Measurements from ENCODE around the gene ARL4A.

ARL4A gene

GRCh38 chr7:12683678-12684585, 3.5 kb upstream of the ARL4A start:
- TF ChIP-seq, protein P1, sequence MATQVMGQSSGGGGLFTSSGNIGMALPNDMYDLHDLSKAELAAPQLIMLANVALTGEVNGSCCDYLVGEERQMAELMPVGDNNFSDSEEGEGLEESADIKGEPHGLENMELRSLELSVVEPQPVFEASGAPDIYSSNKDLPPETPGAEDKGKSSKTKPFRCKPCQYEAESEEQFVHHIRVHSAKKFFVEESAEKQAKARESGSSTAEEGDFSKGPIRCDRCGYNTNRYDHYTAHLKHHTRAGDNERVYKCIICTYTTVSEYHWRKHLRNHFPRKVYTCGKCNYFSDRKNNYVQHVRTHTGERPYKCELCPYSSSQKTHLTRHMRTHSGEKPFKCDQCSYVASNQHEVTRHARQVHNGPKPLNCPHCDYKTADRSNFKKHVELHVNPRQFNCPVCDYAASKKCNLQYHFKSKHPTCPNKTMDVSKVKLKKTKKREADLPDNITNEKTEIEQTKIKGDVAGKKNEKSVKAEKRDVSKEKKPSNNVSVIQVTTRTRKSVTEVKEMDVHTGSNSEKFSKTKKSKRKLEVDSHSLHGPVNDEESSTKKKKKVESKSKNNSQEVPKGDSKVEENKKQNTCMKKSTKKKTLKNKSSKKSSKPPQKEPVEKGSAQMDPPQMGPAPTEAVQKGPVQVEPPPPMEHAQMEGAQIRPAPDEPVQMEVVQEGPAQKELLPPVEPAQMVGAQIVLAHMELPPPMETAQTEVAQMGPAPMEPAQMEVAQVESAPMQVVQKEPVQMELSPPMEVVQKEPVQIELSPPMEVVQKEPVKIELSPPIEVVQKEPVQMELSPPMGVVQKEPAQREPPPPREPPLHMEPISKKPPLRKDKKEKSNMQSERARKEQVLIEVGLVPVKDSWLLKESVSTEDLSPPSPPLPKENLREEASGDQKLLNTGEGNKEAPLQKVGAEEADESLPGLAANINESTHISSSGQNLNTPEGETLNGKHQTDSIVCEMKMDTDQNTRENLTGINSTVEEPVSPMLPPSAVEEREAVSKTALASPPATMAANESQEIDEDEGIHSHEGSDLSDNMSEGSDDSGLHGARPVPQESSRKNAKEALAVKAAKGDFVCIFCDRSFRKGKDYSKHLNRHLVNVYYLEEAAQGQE (IDR thresholded peaks at IDR 0.05; ENCODE audit: insufficient read depth in 1 of 2, low read depth in 2 of 2, low read length in 2 of 2) = no peak
- TF ChIP-seq SIN3A (IDR thresholded peaks at IDR 0.05; ENCODE audit: borderline replicate concordance, insufficient read depth, low read length) = no peak
- no peak for TF ChIP-seq POLR2AphosphoS5 (IDR thresholded peaks at IDR 0.05; ENCODE audit: low read depth, low read length)
- no peak for TF ChIP-seq TAF1 (IDR thresholded peaks at IDR 0.05; ENCODE audit: borderline replicate concordance, insufficient read depth, low read length)
- TF ChIP-seq FOXP2 (optimal IDR thresholded peaks at IDR 0.05; ENCODE audit: borderline replicate concordance, extremely low read depth, extremely low read length, insufficient read depth) = no peak

- TF ChIP-seq FOXP2 (optimal IDR thresholded peaks at IDR 0.05; ENCODE audit: borderline replicate concordance, extremely low read depth, extremely low read length, insufficient read depth) = no peak
- TF ChIP-seq POLR2AphosphoS5 (IDR thresholded peaks at IDR 0.05; ENCODE audit: low read depth, low read length) = no peak
- no peak for TF ChIP-seq SIN3A (IDR thresholded peaks at IDR 0.05; ENCODE audit: borderline replicate concordance, insufficient read depth, low read length)
These were observed 2.7 kb upstream of the ARL4A start for GRCh38 chr7:12684733-12685132.

- no peak for TF ChIP-seq SIN3A (IDR thresholded peaks at IDR 0.05; ENCODE audit: borderline replicate concordance, insufficient read depth, low read length)
- no peak for TF ChIP-seq FOXP2 (optimal IDR thresholded peaks at IDR 0.05; ENCODE audit: borderline replicate concordance, extremely low read depth, extremely low read length, insufficient read depth)
- TF ChIP-seq POLR2AphosphoS5 (IDR thresholded peaks at IDR 0.05; ENCODE audit: low read depth, low read length) = no peak
- TF ChIP-seq TAF1 (IDR thresholded peaks at IDR 0.05; ENCODE audit: borderline replicate concordance, insufficient read depth, low read length) = no peak
- TF ChIP-seq, protein P1 (IDR thresholded peaks at IDR 0.05; ENCODE audit: insufficient read depth in 1 of 2, low read depth in 2 of 2, low read length in 2 of 2) = no peak
These were observed 1.9 kb upstream of the ARL4A start for GRCh38 chr7:12685550-12685949.

GRCh38 chr7:12686234-12686890, 1.1 kb upstream of the ARL4A start:
- 0 out of 2 replicates have a peak, but pooled peaks have one; percentile 53 for TF ChIP-seq SIN3A (IDR thresholded peaks at IDR 0.05; ENCODE audit: borderline replicate concordance, insufficient read depth, low read length)
- TF ChIP-seq TAF1 (IDR thresholded peaks at IDR 0.05; ENCODE audit: borderline replicate concordance, insufficient read depth, low read length) = no peak
- peak; percentile 39 for TF ChIP-seq FOXP2 (optimal IDR thresholded peaks at IDR 0.05; ENCODE audit: borderline replicate concordance, extremely low read depth, extremely low read length, insufficient read depth)
- TF ChIP-seq, protein P1 (IDR thresholded peaks at IDR 0.05; ENCODE audit: insufficient read depth in 1 of 2, low read depth in 2 of 2, low read length in 2 of 2) = no peak
- no peak for TF ChIP-seq POLR2AphosphoS5 (IDR thresholded peaks at IDR 0.05; ENCODE audit: low read depth, low read length)

- no peak for TF ChIP-seq POLR2AphosphoS5 (IDR thresholded peaks at IDR 0.05; ENCODE audit: low read depth, low read length)
- TF ChIP-seq SIN3A (IDR thresholded peaks at IDR 0.05; ENCODE audit: borderline replicate concordance, insufficient read depth, low read length) = no peak
- no peak for TF ChIP-seq TAF1 (IDR thresholded peaks at IDR 0.05; ENCODE audit: borderline replicate concordance, insufficient read depth, low read length)
- TF ChIP-seq FOXP2 (optimal IDR thresholded peaks at IDR 0.05; ENCODE audit: borderline replicate concordance, extremely low read depth, extremely low read length, insufficient read depth) = no peak
These were observed 312 bp downstream of the ARL4A start for GRCh38 chr7:12687718-12688171.
